Muscle of arm (tissue), 12 donors: ENCODE results near the gene ZBTB48. TPM values are rescaled to one million over a fixed set of nuclear protein-coding genes. Genes with fewer than 3 reads are reported as not detected.

Source experiments
- DNase-seq: peaks from one replicate; pipeline ENCODE4 v3.0.0-alpha.2; 2013
- polyA plus RNA-seq, 12 donors: library from polyadenylated mRNA; unstranded; fragments of 120-200 nt; gene quantifications; one replicate each; pipeline ENCODE4 v1.2.1, GENCODE V29; 2013; ENCODE audit not compliant: insufficient read length in 12 of 12

ZBTB48 gene
- polyA plus RNA-seq, 12 donors = 12.0 to 31.4 (median 18.5) TPM; not detected in 1

- no peak for DNase-seq
Observed at GRCh38 chr1:6612641-6613360, 33.0 kb downstream of the ZBTB48 start.

DNA sequence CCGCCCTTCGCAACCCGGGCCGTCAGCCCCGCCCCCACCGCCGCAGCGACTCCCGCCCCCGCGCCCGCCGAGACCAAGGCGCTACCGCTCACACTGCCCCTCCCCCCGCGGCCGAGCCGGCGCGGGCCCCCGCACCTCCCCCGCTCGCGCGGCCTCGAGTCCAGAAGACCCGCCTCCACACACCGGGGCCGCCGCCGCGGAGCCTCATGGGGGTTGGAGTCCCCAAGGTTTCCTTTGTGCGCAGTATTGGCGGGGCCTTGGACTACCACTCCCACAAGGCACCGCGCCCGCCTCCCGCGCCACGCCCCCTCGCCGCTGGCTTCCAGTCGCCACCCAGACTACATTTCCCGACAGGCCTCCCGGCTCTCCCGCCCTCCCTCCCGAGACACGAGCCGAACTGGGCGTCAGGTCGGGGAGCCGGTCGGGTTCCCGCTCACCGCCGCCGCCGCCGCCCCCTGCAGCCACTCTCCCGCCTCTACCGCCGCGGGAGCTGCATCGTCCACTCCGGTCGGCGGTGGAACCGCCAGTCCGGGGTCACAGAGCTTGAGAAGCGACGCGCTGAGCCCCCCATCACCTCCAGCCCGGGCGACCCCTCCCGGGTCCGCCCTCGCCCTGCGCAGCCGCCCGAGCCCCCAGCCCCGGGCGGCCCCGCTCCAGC lies 33.7 kb downstream of the ZBTB48 start, which contains the start of gene PHF13:
TSS of gene PHF13 (plus strand) at position 371 of the 658 bp plus-strand sequence. CDS start 336 bp downstream, outside the sequence.
- peak; percentile 99 for DNase-seq

- peak; percentile 42 for DNase-seq
Observed at GRCh38 chr1:6614019-6614928, 34.5 kb downstream of the ZBTB48 start.

- no peak for DNase-seq
Observed at GRCh38 chr1:6614929-6615785, 35.4 kb downstream of the ZBTB48 start.

DNA sequence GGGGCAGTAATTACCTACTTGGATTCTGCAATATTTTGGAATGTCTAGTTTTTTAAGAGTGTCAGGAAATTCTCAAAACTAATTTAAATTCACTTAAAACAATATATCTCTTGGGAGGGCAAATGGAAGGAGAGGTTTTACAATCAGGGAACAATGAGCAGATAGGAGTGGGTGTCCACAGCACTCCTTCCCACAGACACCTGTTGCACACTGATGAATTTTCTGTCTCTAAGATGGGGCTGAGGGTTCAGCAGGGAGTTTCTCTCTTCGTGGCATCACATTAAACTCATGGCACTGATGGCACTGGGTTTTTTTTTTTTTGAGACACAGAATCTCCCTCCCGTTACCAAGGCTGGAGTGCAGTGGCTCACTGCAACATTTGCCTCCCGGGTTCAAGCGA lies 39.3 kb downstream of the ZBTB48 start:
- DNase-seq = no peak

DNA sequence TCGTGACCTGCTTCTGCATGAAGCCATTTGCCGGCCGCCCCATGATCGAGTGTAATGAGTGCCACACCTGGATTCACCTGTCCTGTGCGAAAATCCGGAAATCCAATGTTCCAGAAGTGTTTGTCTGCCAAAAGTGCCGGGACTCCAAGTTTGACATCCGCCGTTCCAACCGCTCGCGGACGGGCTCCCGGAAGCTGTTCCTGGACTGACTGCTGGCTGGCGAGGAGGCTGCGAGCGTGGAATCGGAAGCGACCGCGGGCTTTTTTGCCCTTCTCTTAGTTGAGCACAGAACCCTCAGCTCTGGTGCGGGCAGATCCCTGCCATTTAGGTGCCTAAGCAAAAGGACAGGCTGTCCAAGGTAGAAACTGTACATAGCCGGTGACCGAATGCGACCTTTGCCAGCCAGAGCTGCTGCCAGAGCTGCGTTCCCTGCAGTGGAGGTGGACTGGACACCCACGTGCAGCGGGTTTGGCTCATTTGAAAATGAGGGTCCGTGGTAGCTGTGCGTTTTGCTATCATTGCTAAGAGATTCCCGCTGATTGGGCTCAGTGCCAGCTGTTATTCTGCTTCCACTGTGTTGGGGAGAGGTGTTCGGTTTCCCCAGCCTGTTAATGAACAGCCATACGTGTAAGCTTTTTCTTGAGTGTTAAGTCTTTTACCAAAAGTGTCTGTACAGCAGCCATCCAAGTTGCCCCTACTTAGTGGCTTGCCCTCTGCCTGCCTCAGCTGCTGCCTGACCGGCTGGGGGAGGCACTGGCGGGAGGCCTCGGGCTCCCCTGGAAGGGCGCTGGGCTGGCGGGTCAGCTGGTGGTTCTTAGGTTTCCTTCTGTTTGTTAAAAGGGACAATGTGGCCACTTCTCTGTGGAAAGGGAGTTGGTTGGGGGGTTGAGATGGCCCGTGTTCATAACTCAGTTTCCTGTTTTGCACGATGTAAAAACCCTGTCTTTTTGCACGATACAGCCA lies 41.9 kb downstream of the ZBTB48 start:
- no peak for DNase-seq

GRCh38 chr1:6622396-6623152 lies 42.8 kb downstream of the ZBTB48 start:
- DNase-seq = no peak

- DNase-seq = no peak
Observed at GRCh38 chr1:6623269-6623965, 43.6 kb downstream of the ZBTB48 start.

DNA sequence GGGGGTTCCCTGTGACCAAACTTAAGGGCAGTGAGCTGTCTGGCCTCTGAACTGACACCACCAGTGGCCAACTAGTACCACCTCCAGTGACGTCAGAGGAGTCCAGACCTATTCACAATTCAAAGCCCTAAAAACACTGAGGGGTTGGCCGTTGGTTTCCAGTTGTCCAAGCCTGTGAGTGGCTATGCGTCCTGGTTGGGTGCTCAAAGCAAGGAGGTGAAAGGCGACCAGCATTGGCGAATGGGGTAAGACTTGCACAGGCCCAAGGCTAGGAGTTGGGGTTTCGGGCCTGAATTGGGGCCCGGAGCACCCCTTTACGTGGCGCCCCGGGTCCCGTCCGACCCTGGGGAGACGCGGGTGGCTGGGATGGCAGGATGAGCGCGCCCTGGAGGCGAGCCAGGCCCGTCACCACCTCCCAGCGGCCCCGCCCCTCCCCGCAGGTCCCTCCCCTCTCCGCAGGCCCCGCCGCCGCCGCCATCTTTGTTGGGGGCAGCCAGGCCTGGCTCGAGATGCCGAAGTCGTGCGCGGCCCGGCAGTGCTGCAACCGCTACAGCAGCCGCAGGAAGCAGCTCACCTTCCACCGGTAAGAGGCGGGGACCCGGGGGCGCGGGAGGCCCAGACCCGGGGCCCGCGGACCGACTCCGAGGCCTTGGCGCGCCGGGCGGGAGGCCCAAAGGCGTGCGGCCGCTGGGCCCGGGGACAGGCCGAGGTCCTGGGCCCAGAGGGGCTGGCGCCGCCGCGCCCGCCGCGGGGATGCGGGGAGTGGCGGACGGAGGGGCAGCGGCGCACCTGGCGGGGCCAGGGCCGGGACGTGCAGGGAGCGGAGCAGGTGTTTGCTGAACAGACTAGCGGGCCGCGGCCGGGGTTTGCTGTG lies 45.2 kb downstream of the ZBTB48 start, which contains the start of gene THAP3:
TSS of gene THAP3 (plus strand) at position 159 of the 874 bp plus-strand sequence. CDS start at position 510, 351 bp downstream.
- peak; percentile 80 for DNase-seq

DNA sequence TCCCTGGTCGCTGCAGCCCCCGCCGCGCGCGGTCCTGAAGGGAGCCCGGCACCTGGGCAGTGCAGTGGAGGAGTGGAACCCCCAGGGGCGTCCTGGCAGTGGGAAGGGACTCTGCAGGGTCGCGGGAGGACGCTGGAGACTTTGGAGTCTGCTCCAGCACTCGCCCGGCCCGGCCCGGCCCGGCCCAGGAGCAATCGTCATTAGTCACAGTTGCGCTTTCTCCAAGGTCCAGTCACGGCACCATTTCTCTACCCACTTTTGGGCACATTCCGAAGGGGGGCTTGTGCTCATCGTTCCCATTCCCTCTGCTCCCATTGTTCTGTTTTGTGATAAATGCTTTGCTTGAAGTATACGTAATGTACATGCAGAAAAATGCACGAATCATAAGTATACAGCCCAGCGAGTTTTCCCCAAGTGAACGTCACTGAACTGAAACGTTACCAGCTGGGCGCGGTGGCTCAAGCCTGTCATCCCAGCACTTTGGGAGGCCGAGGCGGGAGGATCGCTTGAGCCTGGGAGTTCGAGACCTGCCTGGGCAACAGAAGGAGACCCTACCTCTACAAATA lies 45.9 kb downstream of the ZBTB48 start:
- DNase-seq = peak; percentile 64

DNA sequence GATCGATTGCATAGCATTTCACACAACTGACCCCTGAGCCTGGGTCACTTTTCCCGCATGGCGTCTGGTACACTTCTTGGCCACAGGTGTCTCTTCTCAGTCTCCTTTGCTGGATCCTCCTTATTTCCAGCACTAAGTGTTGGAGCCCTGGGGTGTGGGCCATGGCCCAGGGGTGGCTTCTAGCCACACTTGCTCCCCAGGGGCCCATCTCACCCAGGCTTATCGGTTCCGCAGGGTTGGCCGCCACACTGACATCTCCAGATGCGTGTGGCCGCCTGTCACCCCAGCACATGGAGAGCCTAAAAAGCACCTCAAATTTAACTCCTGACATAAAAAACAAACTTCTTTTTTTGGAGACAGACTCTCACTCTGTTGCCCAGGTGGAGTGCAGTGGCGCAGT lies 47.2 kb downstream of the ZBTB48 start:
- DNase-seq = no peak

GRCh38 chr1:6627841-6628545 lies 48.2 kb downstream of the ZBTB48 start:
- no peak for DNase-seq

GRCh38 chr1:6628971-6629479 lies 49.2 kb downstream of the ZBTB48 start:
- no peak for DNase-seq

DNA sequence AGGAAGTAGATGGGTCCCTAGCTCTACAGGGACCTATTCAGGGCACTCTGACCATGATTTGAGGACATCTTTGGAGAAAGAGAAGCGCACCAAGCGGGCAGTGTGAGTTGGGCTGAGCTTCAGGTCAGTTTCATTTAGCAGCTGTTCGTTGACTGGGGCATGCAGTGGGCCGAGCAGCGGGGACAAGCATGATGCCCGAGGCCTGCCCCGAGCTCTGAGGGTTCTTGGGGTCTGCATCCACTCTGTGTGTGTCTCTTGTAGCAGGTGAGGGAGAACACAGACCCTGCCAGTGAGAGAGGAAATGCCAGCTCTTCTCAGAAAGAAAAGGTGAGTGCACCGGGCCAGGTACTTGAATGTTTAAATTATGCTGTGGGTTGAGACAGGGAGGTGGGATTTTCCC lies 50.2 kb downstream of the ZBTB48 start:
- DNase-seq = no peak

DNA sequence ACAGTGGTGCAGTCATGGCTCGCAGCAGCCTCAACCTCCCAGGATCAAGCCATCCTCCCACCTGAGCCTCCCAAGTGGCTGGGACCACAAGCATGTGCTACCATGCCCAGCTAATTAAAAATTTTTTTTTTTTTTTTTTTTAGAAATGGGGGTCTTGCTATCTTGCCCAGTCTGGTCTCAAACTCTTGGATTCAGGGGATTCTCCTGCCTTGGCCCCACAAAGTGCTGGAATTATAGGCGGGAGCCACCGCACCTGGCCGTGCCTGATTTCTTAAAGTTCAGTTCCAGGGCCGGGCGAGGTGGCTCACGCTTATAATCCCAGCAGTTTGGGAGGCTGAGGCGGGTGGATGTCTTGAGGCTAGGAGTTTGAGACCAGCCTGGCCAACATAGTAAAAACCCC lies 51.3 kb downstream of the ZBTB48 start:
- no peak for DNase-seq
